ENCODE data around the gene TBC1D14.

Gene TBC1D14

DNA sequence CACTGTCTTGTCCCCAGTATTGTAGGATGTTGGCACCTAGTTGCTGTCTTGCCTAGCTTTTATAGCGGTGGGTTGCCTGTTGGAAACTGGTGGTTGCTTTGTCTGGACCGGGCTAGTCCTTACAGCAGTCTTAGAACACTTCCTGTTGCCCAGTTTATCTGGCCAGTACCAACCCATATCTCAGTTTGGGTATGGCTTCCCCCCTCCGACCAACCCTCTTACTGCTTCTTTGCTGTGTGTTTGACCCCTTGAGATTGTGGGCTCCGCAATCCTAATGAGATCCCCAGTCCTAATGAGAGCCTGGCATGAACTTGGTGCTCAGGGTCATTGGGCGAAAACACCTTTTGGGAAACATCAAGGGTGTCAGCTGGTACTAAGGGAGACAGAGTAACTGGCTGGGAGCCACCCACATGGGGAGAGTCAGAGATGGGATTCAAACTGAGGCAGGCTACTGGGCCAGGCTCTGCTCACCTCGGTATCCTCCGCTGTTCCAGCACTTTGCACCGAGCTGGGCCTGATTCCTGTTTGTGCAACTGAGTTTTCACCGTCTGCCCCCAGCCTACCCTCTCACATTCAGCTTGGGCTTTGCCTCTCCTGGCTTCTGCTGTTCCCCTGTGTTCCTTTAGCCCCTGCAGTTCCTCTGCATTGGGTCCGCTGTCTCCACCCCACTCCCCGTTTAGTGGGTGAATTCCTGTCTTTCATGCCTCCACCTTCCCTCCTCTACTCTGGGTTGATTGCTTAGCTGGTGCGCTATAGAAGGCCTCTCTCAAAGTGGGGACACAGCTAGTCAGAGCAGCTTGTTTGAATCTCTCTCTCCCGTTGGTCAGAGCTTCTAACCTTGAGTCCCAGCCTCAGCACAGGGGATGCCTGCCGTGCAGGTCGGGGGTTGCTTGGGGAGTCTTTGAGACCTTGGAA, 1.6 kb downstream of the TBC1D14 start:
- TF ChIP-seq REST (IDR thresholded peaks at IDR 0.05; ENCODE audit: insufficient read depth in 1 of 2, low read depth in 2 of 2, low read length in 2 of 2): no peak
- TF ChIP-seq TAF1 (IDR thresholded peaks at IDR 0.05; ENCODE audit: borderline replicate concordance, insufficient read depth, low read length): no peak
- no peak for TF ChIP-seq POLR2AphosphoS5 (IDR thresholded peaks at IDR 0.05; ENCODE audit: low read depth, low read length)
- TF ChIP-seq FOXP2 (optimal IDR thresholded peaks at IDR 0.05; ENCODE audit: borderline replicate concordance, extremely low read depth, extremely low read length, insufficient read depth): no peak
- TF ChIP-seq SIN3A (IDR thresholded peaks at IDR 0.05; ENCODE audit: borderline replicate concordance, insufficient read depth, low read length): no peak

GRCh38 chr4:6912441-6912840, 2.8 kb downstream of the TBC1D14 start:
- no peak for TF ChIP-seq SIN3A (IDR thresholded peaks at IDR 0.05; ENCODE audit: borderline replicate concordance, insufficient read depth, low read length)
- TF ChIP-seq POLR2AphosphoS5 (IDR thresholded peaks at IDR 0.05; ENCODE audit: low read depth, low read length): no peak
- no peak for TF ChIP-seq REST (IDR thresholded peaks at IDR 0.05; ENCODE audit: insufficient read depth in 1 of 2, low read depth in 2 of 2, low read length in 2 of 2)

GRCh38 chr4:6913350-6913905, 3.8 kb downstream of the TBC1D14 start:
- TF ChIP-seq POLR2AphosphoS5 (IDR thresholded peaks at IDR 0.05; ENCODE audit: low read depth, low read length) (no peak), TAF1 (IDR thresholded peaks at IDR 0.05; ENCODE audit: borderline replicate concordance, insufficient read depth, low read length) (no peak), FOXP2 (optimal IDR thresholded peaks at IDR 0.05; ENCODE audit: borderline replicate concordance, extremely low read depth, extremely low read length, insufficient read depth) (no peak), REST (IDR thresholded peaks at IDR 0.05; ENCODE audit: insufficient read depth in 1 of 2, low read depth in 2 of 2, low read length in 2 of 2) (no peak), SIN3A (IDR thresholded peaks at IDR 0.05; ENCODE audit: borderline replicate concordance, insufficient read depth, low read length) (no peak)

DNA sequence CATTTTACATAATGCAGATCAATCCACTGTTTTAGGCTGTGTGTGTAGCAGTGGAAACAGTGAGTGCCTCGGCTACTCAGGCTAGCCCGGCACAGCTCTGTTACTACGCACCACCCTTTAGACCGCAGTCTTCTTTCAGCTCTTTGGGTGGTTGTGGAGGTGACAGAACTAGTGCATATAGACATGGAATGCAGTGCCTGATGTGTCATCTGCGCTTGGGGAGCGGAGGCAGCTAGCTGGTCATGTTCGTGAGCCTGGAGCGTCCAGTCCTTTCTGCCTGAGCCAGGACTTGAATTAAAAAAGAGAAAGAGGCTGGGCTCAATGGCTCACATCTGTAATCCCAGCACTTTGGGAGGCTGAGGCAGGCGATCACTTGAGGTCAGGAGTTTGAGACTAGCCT, 4.8 kb downstream of the TBC1D14 start:
- no peak for TF ChIP-seq SIN3A (IDR thresholded peaks at IDR 0.05; ENCODE audit: borderline replicate concordance, insufficient read depth, low read length)
- TF ChIP-seq POLR2AphosphoS5 (IDR thresholded peaks at IDR 0.05; ENCODE audit: low read depth, low read length): no peak
- TF ChIP-seq TAF1 (IDR thresholded peaks at IDR 0.05; ENCODE audit: borderline replicate concordance, insufficient read depth, low read length): no peak
- TF ChIP-seq REST (IDR thresholded peaks at IDR 0.05; ENCODE audit: insufficient read depth in 1 of 2, low read depth in 2 of 2, low read length in 2 of 2): no peak
- TF ChIP-seq FOXP2 (optimal IDR thresholded peaks at IDR 0.05; ENCODE audit: borderline replicate concordance, extremely low read depth, extremely low read length, insufficient read depth): no peak

Data from PFSK-1 (cell line).